ENCODE results near the gene MYO18B.

The MYO18B gene

GRCh38 chr22:25908212-25908611, 166.2 kb downstream of the MYO18B start:
- no peak for DNase-seq

- DNase-seq, result no peak
These were observed 166.8 kb downstream of the MYO18B start for GRCh38 chr22:25908755-25909154.

GRCh38 chr22:25909614-25910387, 167.8 kb downstream of the MYO18B start:
- DNase-seq, result no peak

DNA sequence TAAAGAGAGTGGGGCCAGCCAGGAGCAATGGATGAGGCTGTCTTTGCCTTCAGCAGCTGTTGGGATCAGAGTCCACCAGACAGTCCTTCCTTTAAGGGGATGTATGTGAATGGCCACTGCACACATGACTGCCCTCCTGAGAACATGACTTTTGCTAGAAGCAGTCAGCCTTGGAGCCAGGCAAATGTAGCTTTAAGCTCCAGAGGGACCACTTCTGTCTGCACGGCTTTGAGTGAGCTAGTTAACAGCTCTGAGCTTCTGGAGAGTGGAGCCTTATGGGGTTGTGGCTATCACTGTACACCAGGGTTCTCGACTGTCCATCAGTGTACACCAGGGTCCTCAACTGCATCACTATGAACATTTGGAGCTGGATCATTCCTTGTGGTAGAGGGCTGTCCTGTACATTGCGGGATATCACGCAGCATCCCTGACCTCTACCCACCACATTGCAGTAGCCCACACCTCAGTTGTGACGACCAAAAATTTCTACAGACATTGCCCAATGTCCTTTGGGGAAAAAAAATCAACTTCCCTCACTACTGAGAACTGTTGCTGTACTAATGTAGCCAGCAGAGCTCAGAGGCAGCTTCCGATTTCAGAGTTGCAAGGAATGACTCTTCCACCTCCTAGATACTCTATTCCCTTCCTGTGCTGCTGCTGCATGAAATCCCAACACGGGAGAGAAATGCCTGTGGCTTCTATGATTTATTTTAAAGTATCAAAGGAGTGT, 169.4 kb downstream of the MYO18B start:
- DNase-seq, result no peak

GRCh38 chr22:25919452-25919851, 177.5 kb downstream of the MYO18B start:
- DNase-seq, result no peak

DNA sequence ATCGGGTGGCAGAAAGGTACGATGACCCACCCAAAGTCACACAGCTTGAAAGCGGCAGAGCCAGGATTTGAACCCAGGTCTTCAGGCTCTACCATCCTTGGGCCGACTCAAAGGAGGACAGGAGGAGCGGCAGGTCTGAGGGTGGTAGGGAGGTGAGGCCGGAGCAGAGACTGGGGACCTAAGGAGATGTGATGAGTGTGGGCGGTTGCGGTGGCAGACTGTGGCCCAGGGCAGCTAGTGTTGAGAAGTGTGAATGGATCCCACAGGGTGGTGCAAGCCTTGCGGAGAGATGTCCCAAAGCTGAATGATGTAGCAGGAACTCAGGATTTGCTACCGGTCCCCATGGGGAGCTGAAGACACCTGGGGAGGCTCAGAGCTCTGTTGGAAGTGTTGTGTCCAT, 180.2 kb downstream of the MYO18B start:
- DNase-seq, result no peak

GRCh38 chr22:25923914-25924313, 181.9 kb downstream of the MYO18B start:
- no peak for DNase-seq

GRCh38 chr22:25928038-25928437, 186.1 kb downstream of the MYO18B start:
- no peak for DNase-seq

DNA sequence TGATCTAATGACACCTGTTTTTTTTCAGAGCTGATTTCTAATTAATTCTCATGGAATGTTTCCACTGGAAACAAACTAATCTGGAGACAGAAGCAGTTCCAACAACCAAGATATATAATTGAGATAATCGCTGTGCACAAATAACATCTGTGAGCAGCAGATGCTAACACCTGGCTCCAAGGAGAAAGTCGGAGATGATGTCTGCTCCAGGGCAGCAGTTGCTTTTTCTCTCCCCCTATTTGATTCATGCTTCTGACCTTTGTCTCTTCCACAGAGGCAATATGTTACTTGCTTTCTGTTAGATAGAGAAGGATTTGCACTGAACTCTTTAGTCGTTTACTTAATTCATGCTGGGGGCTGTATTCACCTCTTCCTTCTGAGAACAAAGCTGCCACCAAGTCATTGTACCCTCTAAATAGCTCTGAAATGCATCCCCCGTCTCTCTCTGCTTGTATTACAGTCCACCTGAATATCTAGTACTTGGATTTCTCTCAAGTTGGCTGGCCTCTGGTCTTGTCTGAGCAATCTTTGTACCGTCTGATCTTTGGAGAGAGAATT, 187.4 kb downstream of the MYO18B start:
- DNase-seq, result no peak

- no peak for DNase-seq
These were observed 188.1 kb downstream of the MYO18B start for GRCh38 chr22:25930083-25930482.

DNA sequence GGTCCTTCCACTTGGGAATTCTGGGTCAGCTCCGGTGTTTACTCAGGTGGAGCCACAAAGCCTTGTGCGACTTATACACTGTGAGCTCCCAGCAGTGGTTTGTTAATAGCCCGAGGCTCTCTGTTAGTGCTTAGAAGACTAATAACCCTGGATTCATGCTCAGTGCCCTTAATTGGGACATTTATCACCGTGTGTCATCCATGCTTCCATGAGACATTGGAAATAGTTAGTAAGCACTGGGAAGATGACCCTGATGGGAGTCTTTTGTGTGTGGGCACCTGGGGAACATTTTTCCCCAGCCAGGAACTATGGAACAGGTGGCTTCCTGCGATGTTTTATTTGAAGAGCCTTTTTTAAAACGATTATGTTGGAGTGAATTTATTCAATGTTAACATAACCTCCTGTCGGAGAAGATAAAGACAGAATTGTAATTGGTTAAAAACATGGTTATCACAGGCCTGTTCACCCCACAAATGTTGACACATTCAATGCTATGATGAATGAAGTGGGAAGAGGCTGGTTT, 188.9 kb downstream of the MYO18B start:
- no peak for DNase-seq

GRCh38 chr22:25933158-25933788, 191.3 kb downstream of the MYO18B start:
- no peak for DNase-seq

- no peak for DNase-seq
These were observed 193.5 kb downstream of the MYO18B start for GRCh38 chr22:25935266-25936058.

GRCh38 chr22:25938151-25938550, 196.2 kb downstream of the MYO18B start:
- no peak for DNase-seq

- DNase-seq, result no peak
These were observed 197.4 kb downstream of the MYO18B start for GRCh38 chr22:25939384-25939783.

GRCh38 chr22:25940479-25940878, 198.5 kb downstream of the MYO18B start:
- DNase-seq, result no peak

- DNase-seq, result no peak
These were observed 199.5 kb downstream of the MYO18B start for GRCh38 chr22:25941365-25941960.

- no peak for DNase-seq
These were observed 200.3 kb downstream of the MYO18B start for GRCh38 chr22:25942115-25942855.

- DNase-seq, result no peak
These were observed 200.9 kb downstream of the MYO18B start for GRCh38 chr22:25942856-25943411.

DNA sequence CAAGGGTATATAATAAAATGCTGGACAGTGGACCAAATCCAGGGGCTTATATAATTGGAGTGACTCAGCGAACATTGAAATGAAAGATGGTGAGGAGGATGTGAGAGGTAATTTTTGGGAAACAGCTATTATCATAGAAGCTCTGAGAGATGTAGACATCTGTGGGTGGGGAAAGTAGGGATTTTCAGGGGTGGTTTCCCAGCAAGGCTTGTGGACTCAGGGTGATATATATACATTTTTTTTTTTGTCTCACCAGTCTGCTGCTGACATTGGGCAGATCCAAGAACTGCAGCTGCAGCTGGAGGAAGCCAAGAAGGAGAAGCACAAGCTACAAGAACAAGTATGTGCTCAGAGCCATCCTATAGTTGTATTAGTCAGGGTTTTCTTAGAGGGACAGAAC, 208.1 kb downstream of the MYO18B start:
- no peak for DNase-seq

GRCh38 chr22:25953276-25953675, 211.3 kb downstream of the MYO18B start:
- DNase-seq, result no peak
